ENCODE results near the gene KLK2. TPM values are rescaled to one million over a fixed set of nuclear protein-coding genes. Genes with fewer than 3 reads are reported as not detected.

Gene KLK2
- total and polyA plus RNA-seq, 2 of the 8 experiments (the other 6 are each of a cell fraction or from before 2014, with no cell fraction given), result 0.20 TPM; not detected in 1

- TF ChIP-seq ATF2 (IDR thresholded peaks at IDR 0.05; ENCODE audit: low read length), result no peak
- TF ChIP-seq EP300 (IDR thresholded peaks at IDR 0.05; ENCODE audit: borderline replicate concordance in 1 of 2, low read depth in 2 of 2, low read length in 2 of 2), result no peak
- TF ChIP-seq KDM5A (IDR thresholded peaks at IDR 0.05; ENCODE audit: low read length), result no peak
- TF ChIP-seq HDAC6 (IDR thresholded peaks at IDR 0.05; ENCODE audit: low read depth, low read length), result no peak
- TF ChIP-seq JUN (IDR thresholded peaks at IDR 0.05; ENCODE audit: low read depth, low read length), result no peak
- TF ChIP-seq BCL11A (IDR thresholded peaks at IDR 0.05; ENCODE audit: low read depth in 2 of 2, low read length in 2 of 2), result no peak
- TF ChIP-seq JUND (IDR thresholded peaks at IDR 0.05; ENCODE audit: low read length), result no peak
- no peak for TF ChIP-seq SUZ12 (IDR thresholded peaks at IDR 0.05; ENCODE audit: low read length)
- no peak for TF ChIP-seq RNF2 (IDR thresholded peaks at IDR 0.05; ENCODE audit: borderline replicate concordance, low read depth, low read length, missing control alignments, poor library complexity, severe bottlenecking)
Measured at GRCh38 chr19:50861496-50862286, 11.5 kb upstream of the KLK2 start (continued).
